Skin epidermis (tissue), 12 donors: ENCODE measurements around the gene PRM1.
A peak's percentile ranks its signal among the peaks of the same experiment; 100 is the strongest.
"Not testable (repeated sequence)": the region's sequence is repeated elsewhere in the genome, so short reads cannot be mapped to it uniquely, and the experiment has no call there.

ENCODE experiments used
- H3K27ac ChIP-seq, 21 experiments: fragments of 200-600 bp; sonication (generic) in 11 of 21; one replicate each; pipeline ENCODE4 v1.5.0; 2020; ENCODE audit warnings: mild to moderate bottlenecking in 3 of 21, inconsistent platforms in 2 of 21, moderate library complexity in 2 of 21
- H3K4me3 ChIP-seq, 7 experiments: fragments of 200-600 bp; sonication (generic) in 2 of 7; one replicate each; pipeline ENCODE4 v1.5.0; 2020; ENCODE audit warnings: inconsistent platforms in 2 of 7, mild to moderate bottlenecking in 2 of 7, moderate library complexity in 1 of 7

PRM1 gene

GRCh38 chr16:11300560-11300892 lies 19.4 kb upstream of the PRM1 start:
- H3K4me3 ChIP-seq: no peak overlapping the region
- H3K27ac ChIP-seq: peak overlapping the region in 1 of 21 experiments; percentile 73

DNA sequence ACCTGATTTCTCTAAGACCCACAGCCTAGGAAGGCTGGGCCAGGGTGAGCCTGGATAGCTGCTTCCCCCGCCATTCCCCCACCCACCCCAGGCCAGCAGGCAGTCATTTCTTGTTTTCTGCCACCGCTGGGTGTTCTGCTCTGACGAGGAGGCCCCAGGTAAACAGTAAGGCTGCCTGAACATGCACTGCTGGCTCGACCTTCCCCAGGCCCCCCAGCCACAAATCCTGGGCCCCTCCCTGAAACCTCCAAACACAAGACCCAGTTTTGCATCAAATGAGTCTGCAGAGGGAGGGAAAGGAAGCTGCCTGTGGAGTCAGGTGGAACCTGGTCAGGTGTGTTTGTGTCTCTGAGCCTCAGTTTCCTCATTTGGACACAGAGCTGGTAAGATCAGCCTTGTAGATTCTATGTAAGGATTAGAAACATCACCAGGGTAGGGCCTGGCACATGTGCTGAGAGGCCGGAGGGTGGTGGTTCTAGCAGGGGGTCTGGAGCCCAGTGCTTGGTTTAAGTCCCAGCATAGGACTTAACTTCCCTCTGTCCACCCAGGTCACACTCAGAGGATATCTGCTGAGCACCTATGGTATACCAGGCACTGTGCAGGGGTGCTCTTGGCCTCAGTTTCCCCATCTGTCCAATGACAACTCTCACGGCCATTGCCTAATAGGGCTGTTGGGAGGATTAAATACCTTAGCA lies 18.9 kb upstream of the PRM1 start:
- peak overlapping the region in 1 of 21 experiments; percentile 73 for H3K27ac ChIP-seq
- no peak overlapping the region for H3K4me3 ChIP-seq

DNA sequence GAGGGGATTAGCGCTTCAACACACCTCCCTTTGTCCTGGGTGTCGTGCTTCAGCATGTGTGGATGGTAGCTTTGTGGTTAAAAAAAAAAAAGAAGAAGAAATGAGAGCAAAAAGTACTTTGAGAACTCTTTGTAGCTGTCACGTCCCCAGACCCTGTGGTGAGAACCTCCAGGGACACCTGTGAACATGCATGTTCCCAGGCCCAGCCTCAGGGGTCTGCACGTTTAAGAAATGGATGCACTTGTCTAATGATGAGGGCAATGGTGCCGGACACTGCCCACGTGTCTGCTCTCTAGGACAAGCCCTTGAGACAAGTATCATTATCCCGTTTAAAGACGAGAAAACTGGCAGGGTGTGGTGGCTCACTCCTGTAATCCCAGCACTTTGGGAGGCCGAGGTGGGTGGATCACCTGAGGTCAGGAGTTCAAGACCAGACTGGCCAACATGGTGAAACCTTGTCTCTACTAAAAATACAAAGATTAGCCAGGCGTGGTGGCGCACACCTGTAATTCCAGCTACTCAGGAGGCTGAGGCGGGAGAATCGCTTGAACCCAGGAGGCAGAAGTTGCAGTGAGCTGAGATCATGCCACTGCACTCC lies 17.9 kb upstream of the PRM1 start:
- H3K27ac ChIP-seq: peak overlapping the region in 1 of 21 experiments; percentile 73
- H3K4me3 ChIP-seq: not testable (repeated sequence)

GRCh38 chr16:11298143-11298900 lies 17.2 kb upstream of the PRM1 start:
- no peak overlapping the region for H3K4me3 ChIP-seq
- H3K27ac ChIP-seq: peak overlapping the region in 5 of 21 experiments; percentile 18 to 82 (median 35)

DNA sequence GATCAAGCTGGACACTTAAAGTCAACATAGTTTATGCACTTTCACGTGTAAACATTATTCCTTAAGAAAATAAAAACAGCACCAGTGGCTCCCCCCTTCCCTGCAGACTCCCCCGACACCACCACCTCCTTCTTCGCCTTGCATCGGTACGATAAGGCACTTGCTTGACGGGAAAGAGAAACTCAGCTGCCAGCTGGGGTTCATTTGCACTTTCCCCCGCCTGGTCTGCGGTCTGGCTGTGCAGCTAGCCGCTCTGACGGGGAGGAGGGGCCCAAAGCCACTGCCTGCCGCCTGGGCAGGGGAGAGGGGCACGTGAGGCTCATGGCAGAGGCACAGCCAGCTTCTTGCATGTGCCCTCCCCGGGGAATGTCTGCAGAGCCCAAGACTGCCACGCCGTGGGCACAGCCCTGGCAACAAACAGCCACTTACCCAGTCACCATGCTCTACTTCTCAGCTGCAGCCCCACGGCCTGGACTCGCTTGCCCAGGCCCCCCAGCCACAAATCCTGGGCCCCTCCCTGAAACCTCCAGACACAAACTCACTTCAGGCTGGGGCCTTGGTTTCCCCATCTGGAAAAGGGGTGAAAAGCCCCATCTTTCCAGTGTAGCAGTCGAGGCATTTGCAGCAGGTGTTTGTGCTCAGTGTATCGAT lies 16.5 kb upstream of the PRM1 start:
- H3K4me3 ChIP-seq: peak overlapping the region in 1 of 7 experiments; percentile 22
- H3K27ac ChIP-seq: peak overlapping the region in 11 of 21 experiments; percentile 11 to 82 (median 35)

GRCh38 chr16:11296706-11297491 lies 15.8 kb upstream of the PRM1 start:
- H3K27ac ChIP-seq: peak overlapping the region in 9 of 21 experiments; percentile 11 to 82 (median 35)
- peak overlapping the region in 1 of 7 experiments; percentile 22 for H3K4me3 ChIP-seq

GRCh38 chr16:11296351-11296705 lies 15.2 kb upstream of the PRM1 start:
- no peak overlapping the region for H3K4me3 ChIP-seq
- H3K27ac ChIP-seq: peak overlapping the region in 1 of 21 experiments; percentile 82

- Histone ChIP-seq H3K4me3 (no peak overlapping the region), H3K27ac (peak overlapping the region in 1 of 21 experiments; percentile 82)
Measured at GRCh38 chr16:11295672-11296071, 14.5 kb upstream of the PRM1 start.

DNA sequence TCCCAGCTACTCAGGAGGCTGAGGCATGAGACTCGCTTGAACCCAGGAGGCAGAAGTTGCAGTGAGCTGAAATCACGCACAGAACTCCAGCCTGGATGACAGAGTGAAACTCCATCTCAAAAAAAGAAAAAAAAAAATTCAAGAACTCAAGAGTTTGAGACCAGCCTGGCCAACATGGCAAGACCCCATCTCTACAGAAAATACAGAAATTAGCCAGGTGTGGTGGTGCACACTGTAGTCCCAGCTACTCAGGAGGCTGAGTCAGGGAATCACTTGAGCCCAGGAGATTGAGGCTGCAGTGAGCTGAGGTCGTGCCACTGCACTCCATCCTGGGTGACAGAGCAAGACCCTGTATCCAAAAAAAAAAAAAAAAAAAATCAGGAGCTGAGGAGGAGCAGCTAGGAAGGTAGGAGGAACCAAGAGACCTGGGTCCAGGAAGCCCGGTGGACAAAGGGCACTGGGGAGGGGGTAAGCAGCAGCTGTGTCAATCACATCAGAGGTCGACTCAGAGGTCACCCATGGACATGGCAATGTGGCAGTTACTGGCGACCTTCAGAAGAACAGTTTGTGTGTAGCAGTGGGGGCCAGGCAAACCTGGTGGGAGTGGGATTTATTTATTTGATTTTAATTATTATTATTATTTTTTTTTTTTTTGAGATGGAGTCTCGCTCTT lies 11.1 kb upstream of the PRM1 start:
- Histone ChIP-seq H3K4me3 (no peak overlapping the region), H3K27ac (no peak overlapping the region)

DNA sequence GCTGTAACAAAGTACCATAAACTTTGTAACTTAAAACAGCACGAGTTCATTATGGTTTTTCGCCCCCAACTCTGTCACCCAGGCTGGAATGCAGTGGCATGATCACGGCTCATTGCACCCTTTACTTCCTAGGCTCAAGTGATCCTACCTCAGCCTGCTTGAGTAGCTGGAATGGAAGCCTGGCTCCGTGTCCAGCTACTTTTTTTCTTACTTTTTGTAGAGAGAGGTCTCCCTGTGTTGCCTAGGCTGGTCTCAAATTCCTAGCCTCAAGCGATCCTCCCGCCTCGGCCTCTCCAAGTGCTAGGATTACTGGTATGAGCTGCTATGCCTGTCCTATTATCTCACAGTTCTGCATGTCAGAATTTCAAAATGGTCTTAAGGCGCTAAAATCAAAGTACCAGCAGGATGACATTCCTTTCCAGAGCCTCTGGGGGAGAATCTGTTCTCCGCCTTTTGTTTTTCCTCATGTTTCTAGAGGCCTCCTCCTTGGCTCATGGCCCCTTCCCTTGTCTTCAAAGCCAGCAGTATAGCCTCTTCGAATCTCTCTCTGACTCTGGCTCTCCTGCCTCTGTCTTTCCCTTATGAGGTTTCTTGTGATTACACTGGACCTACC lies 10.1 kb upstream of the PRM1 start:
- H3K27ac ChIP-seq: no peak overlapping the region
- no peak overlapping the region for H3K4me3 ChIP-seq

DNA sequence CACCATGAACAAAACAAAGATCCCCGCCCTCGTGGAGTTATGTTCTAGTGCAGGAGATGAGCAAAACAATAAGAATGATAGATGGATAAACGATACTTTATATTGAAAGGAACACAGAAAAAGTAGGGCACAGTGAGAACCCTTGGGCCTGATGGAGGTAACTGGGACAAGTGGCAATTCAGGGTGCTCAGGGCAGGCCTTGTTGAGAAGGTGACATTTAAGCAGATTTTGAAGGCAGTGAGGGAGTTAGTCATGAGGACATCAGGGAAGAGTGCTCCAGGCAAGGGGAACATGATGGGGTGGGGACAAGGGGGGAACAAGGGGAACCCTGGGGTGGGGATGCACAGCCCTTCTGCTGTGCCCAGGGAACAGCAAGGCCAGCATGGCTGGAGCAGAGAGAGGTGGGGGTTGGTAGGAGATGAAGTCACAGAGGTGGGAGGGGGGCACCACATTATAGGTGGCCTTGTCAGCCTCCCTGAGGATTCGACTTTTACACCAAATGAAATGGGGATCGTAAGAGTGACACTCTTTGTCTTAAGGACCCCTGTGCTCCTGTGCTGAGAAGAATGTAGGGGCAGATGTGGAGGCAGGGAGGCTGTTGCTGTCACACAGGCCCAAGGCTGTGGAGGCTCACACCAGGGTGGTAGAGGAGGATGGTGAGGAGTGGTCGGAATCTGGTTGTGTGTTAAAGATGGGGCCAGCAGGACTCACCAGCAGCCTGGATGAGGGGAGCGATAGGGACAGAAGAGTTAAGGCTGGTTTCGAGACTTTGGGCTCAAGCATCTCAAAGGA lies 9.2 kb upstream of the PRM1 start:
- H3K27ac ChIP-seq: no peak overlapping the region
- H3K4me3 ChIP-seq: no peak overlapping the region

- not testable (repeated sequence) for H3K27ac ChIP-seq, H3K4me3 ChIP-seq
Measured at GRCh38 chr16:11289696-11290095, 8.6 kb upstream of the PRM1 start.

GRCh38 chr16:11289202-11289601 lies 8.1 kb upstream of the PRM1 start:
- H3K4me3 ChIP-seq: no peak overlapping the region
- no peak overlapping the region for H3K27ac ChIP-seq

- Histone ChIP-seq H3K4me3 (no peak overlapping the region), H3K27ac (no peak overlapping the region)
Measured at GRCh38 chr16:11285842-11286241, 4.7 kb upstream of the PRM1 start.

GRCh38 chr16:11283820-11284248 lies 2.7 kb upstream of the PRM1 start:
- H3K27ac ChIP-seq: no peak overlapping the region
- no peak overlapping the region for H3K4me3 ChIP-seq

DNA sequence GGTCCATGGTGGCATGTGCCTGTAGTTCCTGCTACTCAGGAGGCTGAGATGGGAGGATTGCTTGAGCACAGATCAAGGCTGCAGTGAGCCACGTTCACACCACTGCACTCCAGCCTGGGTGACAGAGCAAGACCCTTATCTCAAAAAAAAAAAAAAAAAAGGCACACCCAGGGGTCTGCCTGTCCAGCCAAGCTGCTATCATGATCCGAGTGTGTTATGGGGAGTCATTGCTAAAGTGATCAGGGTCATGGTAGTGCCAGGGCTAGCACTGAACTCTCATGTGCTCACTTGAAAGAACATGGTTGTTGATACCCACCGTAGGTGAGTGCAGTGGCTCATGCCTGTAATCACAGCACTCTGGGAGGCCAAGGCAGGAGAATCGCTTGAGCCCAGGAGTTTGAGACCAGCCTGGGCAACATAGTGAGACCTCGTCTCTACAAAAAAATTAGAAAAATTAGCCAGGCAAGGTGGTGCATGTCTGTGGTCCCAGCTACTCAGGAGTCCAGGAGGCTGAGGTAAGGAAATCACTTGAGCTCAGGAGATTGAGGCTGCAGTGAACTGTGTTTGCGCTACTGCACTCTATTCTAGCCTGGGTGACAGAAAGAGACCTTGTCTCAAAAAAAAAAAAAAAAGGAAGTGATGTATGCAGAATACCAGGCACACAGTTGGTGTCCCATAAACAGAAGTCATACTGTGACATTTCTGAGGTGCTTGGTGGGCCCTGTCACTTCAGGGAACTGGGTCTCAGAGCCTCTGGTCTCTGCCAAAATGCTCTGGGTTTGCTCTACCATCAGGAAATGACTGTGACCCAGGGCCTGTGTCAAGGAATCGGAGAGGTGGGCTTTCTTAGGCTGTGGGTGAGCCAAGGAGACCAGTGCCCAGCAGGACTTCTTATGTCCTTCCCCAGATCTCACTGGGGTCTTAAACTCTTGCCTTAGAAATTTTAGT lies 2.2 kb downstream of the PRM1 start:
- no peak overlapping the region for H3K27ac ChIP-seq
- H3K4me3 ChIP-seq: no peak overlapping the region
